ENCODE results near the gene TXNDC11. TPM values are rescaled to one million over a fixed set of nuclear protein-coding genes. Genes with fewer than 3 reads are reported as not detected.

TXNDC11 gene
- total and polyA plus RNA-seq, 5 donors, result 22.0 to 29.4 (median 24.6) TPM

DNA sequence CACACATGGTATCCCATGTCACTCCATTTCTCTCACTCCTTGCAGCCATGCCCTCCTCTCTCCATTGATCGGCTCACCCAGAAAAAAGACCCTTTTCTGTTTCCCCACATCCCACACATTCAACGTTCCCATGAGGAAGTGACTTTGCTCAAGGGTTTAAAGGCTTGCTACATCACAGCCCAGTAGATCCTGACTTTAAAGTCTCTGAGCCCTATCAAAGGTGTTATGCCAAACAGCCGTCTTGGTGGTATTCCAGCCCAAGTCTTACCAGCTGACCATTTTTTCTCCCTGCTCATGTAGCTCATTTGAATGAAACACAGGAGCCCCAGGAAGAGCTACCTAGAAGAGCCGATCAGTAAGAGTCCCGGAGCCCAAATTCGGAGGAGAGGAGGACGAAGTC, 7.4 kb upstream of the TXNDC11 start:
- 83% methylated on average over 7 of the region's 7 CpGs for WGBS
- H3K9me3 ChIP-seq (ENCODE audit: control insufficient read depth, low read length), result no peaks in the 10 kb centered on the region
- intact Hi-C loops (cut with DNase I), result no loop called here
- H3K27ac ChIP-seq (ENCODE audit: low read length), result no peak overlapping the region
- H3K4me1 ChIP-seq (ENCODE audit: control insufficient read depth, insufficient read depth, low read length), result no peaks in the 10 kb centered on the region
- no peaks in the 10 kb centered on the region for H3K27me3 ChIP-seq (ENCODE audit: control insufficient read depth, insufficient read depth)
- no peak for DNase-seq
- no peak for ATAC-seq
- H3K4me3 ChIP-seq (ENCODE audit: low read length), result no peak overlapping the region

GRCh38 chr16:11748404-11749254, 6.0 kb upstream of the TXNDC11 start:
- intact Hi-C loops (cut with DNase I), result loop anchor here in 1 of 4 donors (10.0 kb wide), 1 partner anchor 166 kb away; the partner anchor contains the start of gene GSPT1
- ATAC-seq, result no peak

DNA sequence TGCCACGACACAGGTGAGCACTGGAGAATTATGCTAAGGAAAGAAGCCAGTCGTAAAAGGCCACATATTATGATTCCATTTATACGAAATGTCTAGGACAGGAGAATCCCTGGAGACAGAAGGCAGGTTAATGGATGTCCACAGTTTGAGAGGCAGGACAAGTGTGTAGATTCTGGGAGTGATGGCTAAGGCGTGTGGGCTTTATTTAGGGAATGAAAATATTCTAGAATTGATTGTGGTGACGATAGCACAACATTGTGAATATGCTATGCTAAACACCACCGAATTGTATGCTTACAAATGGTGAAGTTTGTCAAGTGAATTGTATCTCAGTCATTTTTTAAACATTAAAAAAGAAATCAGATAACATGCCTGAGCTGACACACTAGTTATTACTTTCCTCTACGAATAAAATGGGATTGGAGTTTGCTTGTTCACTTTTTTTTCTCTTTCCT, 5.3 kb upstream of the TXNDC11 start:
- H3K27ac ChIP-seq (ENCODE audit: low read length), result no peak overlapping the region
- intact Hi-C loops (cut with DNase I), result loop anchor here in 1 of 4 donors (10.0 kb wide), 1 partner anchor 167 kb away; the partner anchor contains the start of gene GSPT1

More at GRCh38 chr16:11748404-11749254, 6.0 kb upstream of the TXNDC11 start:
- DNase-seq, result no peak
- Histone ChIP-seq H3K9me3 (ENCODE audit: control insufficient read depth, low read length) (no peaks in the 10 kb centered on the region), H3K27me3 (ENCODE audit: control insufficient read depth, insufficient read depth) (no peaks in the 10 kb centered on the region), H3K4me1 (ENCODE audit: control insufficient read depth, insufficient read depth, low read length) (no peaks in the 10 kb centered on the region), H3K27ac (ENCODE audit: low read length) (no peak overlapping the region), H3K4me3 (ENCODE audit: low read length) (no peak overlapping the region)
- WGBS, result 96% methylated on average over 13 of the region's 13 CpGs

GRCh38 chr16:11744075-11744470, 1.4 kb upstream of the TXNDC11 start:
- H3K4me1 ChIP-seq (ENCODE audit: control insufficient read depth, insufficient read depth, low read length), result no peaks in the 10 kb centered on the region
- H3K9me3 ChIP-seq (ENCODE audit: control insufficient read depth, low read length), result no peaks in the 10 kb centered on the region
- ATAC-seq (no peak), DNase-seq (no peak)
- WGBS, result 87% methylated on average over 5 of the region's 5 CpGs
- intact Hi-C loops (cut with DNase I), result loop anchor here in 2 of 4 donors (5.0 to 10.0 kb wide), 2 partner anchors 53 to 171 kb away; partner anchors contain the start of genes ZC3H7A (in 2 of the 2) and GSPT1 (in 1 of the 2)
- H3K27ac ChIP-seq (ENCODE audit: low read length), result peak overlapping the region; percentile 86
- H3K4me3 ChIP-seq (ENCODE audit: low read length), result no peak overlapping the region
- H3K27me3 ChIP-seq (ENCODE audit: control insufficient read depth, insufficient read depth), result no peaks in the 10 kb centered on the region

More for the DNA sequence above, 5.3 kb upstream of the TXNDC11 start:
- Histone ChIP-seq H3K27me3 (ENCODE audit: control insufficient read depth, insufficient read depth) (no peaks in the 10 kb centered on the region), H3K4me3 (ENCODE audit: low read length) (no peak overlapping the region), H3K9me3 (ENCODE audit: control insufficient read depth, low read length) (no peaks in the 10 kb centered on the region), H3K4me1 (ENCODE audit: control insufficient read depth, insufficient read depth, low read length) (no peaks in the 10 kb centered on the region)
- ATAC-seq, result no peak
- DNase-seq, result no peak
- 86% methylated on average over 7 of the region's 7 CpGs for WGBS

GRCh38 chr16:11743308-11744074, 834 bp upstream of the TXNDC11 start:
- no peaks in the 10 kb centered on the region for H3K27me3 ChIP-seq (ENCODE audit: control insufficient read depth, insufficient read depth)
- 51% methylated on average over 21 of the region's 21 CpGs for WGBS
- no peaks in the 10 kb centered on the region for H3K9me3 ChIP-seq (ENCODE audit: control insufficient read depth, low read length)
- peak in 1 of 2 donors; percentile 25 for ATAC-seq
- H3K4me1 ChIP-seq (ENCODE audit: control insufficient read depth, insufficient read depth, low read length), result no peaks in the 10 kb centered on the region
- H3K4me3 ChIP-seq (ENCODE audit: low read length), result peak overlapping the region; percentile 39
- intact Hi-C loops (cut with DNase I), result loop anchor here in 2 of 4 donors (5.0 to 10.0 kb wide), 2 partner anchors 54 to 171 kb away; partner anchors contain the start of genes ZC3H7A (in 2 of the 2) and GSPT1 (in 1 of the 2)
- H3K27ac ChIP-seq (ENCODE audit: low read length), result peak overlapping the region; percentile 86
- peak in 2 of 3 donors; percentile 47 to 68 for DNase-seq

DNA sequence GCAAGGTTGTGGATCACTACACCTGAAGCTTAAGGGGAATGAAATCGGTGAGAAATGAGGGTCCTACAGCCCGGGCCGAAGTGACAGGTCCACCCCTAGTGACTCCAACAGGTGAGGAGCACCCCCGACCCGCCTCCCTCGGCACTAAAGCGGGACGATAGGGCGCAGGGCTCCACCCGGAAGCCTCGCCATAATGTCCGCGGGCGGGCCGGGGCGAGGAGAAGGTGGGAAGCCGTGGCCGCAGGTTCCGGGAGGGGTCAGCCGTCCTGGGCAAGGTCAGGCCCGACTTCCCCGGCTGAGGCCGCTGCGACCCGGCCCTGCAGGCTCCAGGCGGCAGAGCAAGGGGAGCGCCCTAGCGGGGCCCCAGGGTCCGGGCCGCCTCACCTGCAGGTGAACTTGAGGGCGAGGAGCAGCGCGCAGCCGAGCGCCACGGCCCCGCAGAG, 543 bp downstream of the TXNDC11 start:
- H3K9me3 ChIP-seq (ENCODE audit: control insufficient read depth, low read length), result no peaks in the 10 kb centered on the region
- H3K4me3 ChIP-seq (ENCODE audit: low read length), result peak overlapping the region; percentile 97
- no peaks in the 10 kb centered on the region for H3K27me3 ChIP-seq (ENCODE audit: control insufficient read depth, insufficient read depth)
- peak overlapping the region; percentile 86 for H3K27ac ChIP-seq (ENCODE audit: low read length)
- under 1% methylated on average over 37 of the region's 37 CpGs for WGBS
- ATAC-seq, result peak; percentile 13 to 22
- H3K4me1 ChIP-seq (ENCODE audit: control insufficient read depth, insufficient read depth, low read length), result peaks cover 2% of the 10 kb centered on the region
- peak; percentile 44 to 81 (median 78) for DNase-seq
- intact Hi-C loops (cut with DNase I), result loop anchor here in 2 of 4 donors (5.0 to 10.0 kb wide), 2 partner anchors 55 to 173 kb away; partner anchors contain the start of genes ZC3H7A (in 2 of the 2) and GSPT1 (in 1 of the 2)

- H3K27ac ChIP-seq (ENCODE audit: low read length), result no peak overlapping the region
- DNase-seq, result no peak
- no peaks in the 10 kb centered on the region for H3K9me3 ChIP-seq (ENCODE audit: control insufficient read depth, low read length)
- no peaks in the 10 kb centered on the region for H3K27me3 ChIP-seq (ENCODE audit: control insufficient read depth, insufficient read depth)
- peak overlapping the region; percentile 97 for H3K4me3 ChIP-seq (ENCODE audit: low read length)
- peaks cover 2% of the 10 kb centered on the region for H3K4me1 ChIP-seq (ENCODE audit: control insufficient read depth, insufficient read depth, low read length)
- WGBS, result 46% methylated on average over 3 of the region's 3 CpGs
- intact Hi-C loops (cut with DNase I), result loop anchor here in 2 of 4 donors (5.0 to 10.0 kb wide), 2 partner anchors 57 to 174 kb away; partner anchors contain the start of genes ZC3H7A (in 2 of the 2) and GSPT1 (in 1 of the 2)
- ATAC-seq, result no peak
These were observed 2.1 kb downstream of the TXNDC11 start for GRCh38 chr16:11740567-11740966.

DNA sequence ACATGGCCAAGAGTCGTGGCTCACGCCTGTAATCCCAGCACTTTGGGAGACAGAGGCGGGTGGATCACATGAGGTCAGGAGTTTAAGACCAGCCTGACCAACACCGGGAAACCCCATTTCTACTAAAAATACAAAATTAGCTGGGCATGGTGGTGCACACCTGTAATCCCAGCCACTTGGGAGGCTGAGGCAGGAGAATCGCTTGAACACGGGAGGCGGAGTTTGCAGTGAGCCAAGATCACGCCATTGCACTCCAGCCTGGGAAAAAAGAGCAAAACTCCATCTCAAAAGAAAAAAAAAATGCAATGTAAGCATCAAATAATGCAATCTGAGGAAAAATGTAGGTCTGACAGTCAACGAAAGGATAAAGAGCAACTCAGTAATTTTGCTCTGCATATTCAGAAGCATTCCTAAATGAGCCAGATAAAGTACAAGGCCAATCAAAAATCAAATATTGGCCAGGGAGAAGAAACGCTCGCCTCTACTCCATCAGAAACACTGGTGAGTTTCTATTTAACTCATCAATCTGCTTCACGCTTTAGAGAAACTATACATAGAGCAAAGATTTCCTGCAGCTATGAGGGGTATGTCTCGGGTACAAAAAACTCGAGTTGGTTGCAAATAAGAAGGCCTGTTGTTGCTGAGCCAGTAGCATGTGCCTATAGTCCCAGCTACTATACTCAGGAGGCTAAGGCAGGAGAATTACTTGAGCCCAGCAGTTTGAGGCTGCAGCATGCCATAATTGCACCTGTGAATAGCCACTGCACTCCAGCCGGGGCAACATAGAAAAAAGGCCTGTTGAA, 3.7 kb downstream of the TXNDC11 start:
- H3K4me1 ChIP-seq (ENCODE audit: control insufficient read depth, insufficient read depth, low read length), result peaks cover 2% of the 10 kb centered on the region
- intact Hi-C loops (cut with DNase I), result no loop called here
- DNase-seq (no peak), ATAC-seq (no peak)
- WGBS, result 92% methylated on average over 15 of the region's 15 CpGs
- no peaks in the 10 kb centered on the region for H3K27me3 ChIP-seq (ENCODE audit: control insufficient read depth, insufficient read depth)
- H3K9me3 ChIP-seq (ENCODE audit: control insufficient read depth, low read length), result no peaks in the 10 kb centered on the region
- H3K27ac ChIP-seq (ENCODE audit: low read length), result no peak overlapping the region
- H3K4me3 ChIP-seq (ENCODE audit: low read length), result no peak overlapping the region

GRCh38 chr16:11737713-11738112, 4.9 kb downstream of the TXNDC11 start:
- no peak overlapping the region for H3K4me3 ChIP-seq (ENCODE audit: low read length)
- H3K27me3 ChIP-seq (ENCODE audit: control insufficient read depth, insufficient read depth), result no peaks in the 10 kb centered on the region
- intact Hi-C loops (cut with DNase I), result no loop called here
- peaks cover 2% of the 10 kb centered on the region for H3K4me1 ChIP-seq (ENCODE audit: control insufficient read depth, insufficient read depth, low read length)
- 65% methylated on average over 8 of the region's 8 CpGs for WGBS
- ATAC-seq (no peak), DNase-seq (no peak)
- H3K27ac ChIP-seq (ENCODE audit: low read length), result no peak overlapping the region
- H3K9me3 ChIP-seq (ENCODE audit: control insufficient read depth, low read length), result no peaks in the 10 kb centered on the region

GRCh38 chr16:11736903-11737302, 5.8 kb downstream of the TXNDC11 start:
- WGBS, result 76% methylated on average over 6 of the region's 6 CpGs

More at GRCh38 chr16:11736903-11737302, 5.8 kb downstream of the TXNDC11 start:
- H3K4me3 ChIP-seq (ENCODE audit: low read length), result no peak overlapping the region
- peaks cover 2% of the 10 kb centered on the region for H3K4me1 ChIP-seq (ENCODE audit: control insufficient read depth, insufficient read depth, low read length)
- no peaks in the 10 kb centered on the region for H3K9me3 ChIP-seq (ENCODE audit: control insufficient read depth, low read length)
- ATAC-seq (no peak), DNase-seq (no peak)
- intact Hi-C loops (cut with DNase I), result no loop called here
- H3K27me3 ChIP-seq (ENCODE audit: control insufficient read depth, insufficient read depth), result no peaks in the 10 kb centered on the region
- no peak overlapping the region for H3K27ac ChIP-seq (ENCODE audit: low read length)
